Right renal cortex interstitium (tissue), 3 donors: ENCODE results near the gene KRT82. TPM values are rescaled to one million over a fixed set of nuclear protein-coding genes. Genes with fewer than 3 reads are reported as not detected.
"Not testable (repeated sequence)": the region's sequence is repeated elsewhere in the genome, so short reads cannot be mapped to it uniquely, and the experiment has no call there.

Source experiments
- DNase-seq, 3 donors: peaks; one replicate each; pipeline ENCODE4 v3.0.0-alpha.2; 2013; ENCODE audit warnings: low read depth in 3 of 3, low spot score in 2 of 3
- polyA plus RNA-seq, 3 donors: library from polyadenylated mRNA; unstranded; fragments of 120-200 nt; gene quantifications; one replicate each; pipeline ENCODE4 v1.2.1, GENCODE V29; 2013; ENCODE audit not compliant: insufficient read length in 3 of 3

The KRT82 gene
- polyA plus RNA-seq, 3 donors = not detected

DNA sequence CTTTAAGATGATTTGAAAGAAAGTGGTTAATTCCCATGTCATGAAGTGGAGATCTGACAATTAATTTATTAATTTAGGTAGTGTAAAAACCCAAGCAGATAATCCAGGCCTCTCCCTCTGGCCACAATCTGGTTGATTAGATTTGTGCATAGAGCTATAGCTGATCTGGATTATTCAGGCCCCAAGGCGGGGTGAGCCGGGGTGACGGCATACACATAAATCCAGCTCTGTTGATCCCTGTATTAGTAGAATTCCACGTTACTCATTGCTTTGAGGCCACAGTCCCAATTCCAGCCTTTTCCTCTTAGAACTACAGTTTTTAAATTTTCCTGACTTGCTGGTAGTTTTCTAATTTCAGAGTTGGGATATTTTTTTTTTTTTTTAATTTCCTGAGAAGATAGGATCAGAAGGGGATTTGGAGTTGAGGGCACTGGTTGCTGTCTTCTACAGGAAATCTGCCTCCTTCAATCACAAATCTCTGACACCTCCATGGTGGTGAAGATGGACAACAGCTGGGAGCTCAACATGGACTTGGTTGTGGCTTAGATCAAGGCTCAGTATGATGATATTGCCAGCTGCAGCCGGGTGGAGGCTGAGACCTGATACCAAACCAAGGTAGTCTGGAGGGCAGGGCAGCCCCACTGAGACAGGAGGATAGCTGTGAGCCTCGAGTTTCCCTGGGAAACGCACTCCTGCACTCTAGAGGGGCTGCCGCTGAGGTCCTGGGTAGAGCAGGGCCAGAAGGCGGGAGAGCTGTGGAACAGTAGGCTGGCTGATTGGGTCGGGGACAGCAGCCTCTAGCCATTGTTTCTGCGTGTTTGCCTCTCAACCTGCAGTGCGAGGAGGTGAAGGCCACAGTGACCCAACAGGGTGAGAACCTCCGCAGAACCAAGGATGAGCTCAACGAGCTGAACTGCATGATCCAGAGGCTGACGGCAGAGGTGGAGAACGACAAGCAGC is 58.3 kb downstream of the KRT82 start:
- DNase-seq = no peak

- no peak for DNase-seq
These were observed 59.1 kb downstream of the KRT82 start for GRCh38 chr12:52347016-52347415.

DNA sequence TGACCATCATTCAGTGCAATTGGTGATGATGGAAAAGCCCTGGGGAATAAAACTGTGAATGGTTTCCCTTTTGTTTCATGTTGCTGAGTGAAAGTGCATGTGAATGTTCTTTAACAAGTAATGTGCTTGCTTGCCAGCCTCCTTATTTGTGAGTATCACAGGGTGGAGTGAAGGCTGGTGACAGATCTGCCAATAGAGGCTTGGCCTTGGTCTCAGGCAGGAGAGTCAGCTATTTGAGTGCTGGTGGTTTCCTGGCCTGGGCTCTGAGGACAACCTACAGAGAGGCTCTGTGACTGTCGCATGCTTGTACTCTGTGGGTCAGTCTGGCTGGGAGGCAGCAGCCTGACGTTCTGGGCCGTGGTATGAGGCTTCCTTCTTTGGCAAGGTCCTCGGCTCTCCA is 59.5 kb downstream of the KRT82 start:
- DNase-seq = no peak

- not testable (repeated sequence) for DNase-seq
These were observed 61.1 kb downstream of the KRT82 start for GRCh38 chr12:52345041-52345440.

- no peak for DNase-seq
These were observed 62.0 kb downstream of the KRT82 start for GRCh38 chr12:52344111-52344510.

Other genes with a start within 250 kb of the KRT82 start
- under 1 TPM; 0.64 to 0.89 (median 0.76) TPM for gene KRT80, start 214.3 kb downstream of the KRT82 start, polyA plus RNA-seq
- 100 to 1,000 TPM in 1 of 3 donors, 10 to 100 TPM in 2; 35.1 to 109 (median 56.3) TPM for gene KRT7, start 173.1 kb downstream of the KRT82 start, polyA plus RNA-seq
- gene KRT86, start 131.7 kb downstream of the KRT82 start, polyA plus RNA-seq = not detected
- gene KRT81, start 114.8 kb downstream of the KRT82 start, polyA plus RNA-seq = not detected
- not detected for gene KRT83, start 84.9 kb downstream of the KRT82 start, polyA plus RNA-seq
- gene KRT85, start 38.9 kb downstream of the KRT82 start, polyA plus RNA-seq = not detected
- gene KRT84, start 20.7 kb downstream of the KRT82 start, polyA plus RNA-seq = not detected
- gene KRT75, start 28.0 kb upstream of the KRT82 start, polyA plus RNA-seq = not detected
- gene KRT6B, start 45.8 kb upstream of the KRT82 start, polyA plus RNA-seq = not detected
- gene KRT6C, start 67.5 kb upstream of the KRT82 start, polyA plus RNA-seq = not detected
- not detected for gene KRT6A, start 86.9 kb upstream of the KRT82 start, polyA plus RNA-seq
- gene KRT5, start 114.1 kb upstream of the KRT82 start, polyA plus RNA-seq = under 1 TPM in 1 of 3 donors, not detected in 2; 0.40 TPM
- gene KRT71, start 146.8 kb upstream of the KRT82 start, polyA plus RNA-seq = not detected
- not detected for gene KRT74, start 167.5 kb upstream of the KRT82 start, polyA plus RNA-seq
- not detected for gene KRT72, start 195.1 kb upstream of the KRT82 start, polyA plus RNA-seq
- gene KRT73, start 212.2 kb upstream of the KRT82 start, polyA plus RNA-seq = not detected
- not detected for gene KRT2, start 245.9 kb upstream of the KRT82 start, polyA plus RNA-seq